ENCODE data around the gene MRTFB. TPM values are rescaled to one million over a fixed set of nuclear protein-coding genes. Genes with fewer than 3 reads are reported as not detected.

MRTFB gene
- total and polyA plus RNA-seq, 2 donors (not counting 3 experiments of a cell fraction or from before 2014, with no cell fraction given) = 19.6 to 49.5 TPM

GRCh38 chr16:14199199-14199598 is 128.1 kb downstream of the MRTFB start:
- peaks cover 18% of the 10 kb centered on the region for H3K4me1 ChIP-seq (ENCODE audit: control insufficient read depth, extremely low read depth, insufficient read depth, low read length)
- H3K4me2 ChIP-seq (ENCODE audit: insufficient read depth, low read length) = no peak overlapping the region
- dilution Hi-C loops (cut with MboI; ENCODE audit: extremely low pct_ligation_motif_present, low sequenced_read_pairs) (no loop called here), intact Hi-C loops (cut with micrococcal nuclease) (loop anchor here (5.0 kb wide), 1 partner anchor 242 kb away; no protein-coding TSS in a partner anchor)
- H3K4me3 ChIP-seq (replicated peaks in 1 of 3; ENCODE audit: insufficient read depth in 1 of 3, low read depth in 1 of 3, low read length in 3 of 3) = no peak overlapping the region
- no TSS peak for BruUV-seq (replicated peaks)
- H3K27ac ChIP-seq (ENCODE audit: insufficient read depth, low read depth, low read length) = no peak overlapping the region
- no peak overlapping the region for H3K9ac ChIP-seq (replicated peaks; ENCODE audit: extremely low read depth, insufficient read depth, low read length)
- no peaks in the 10 kb centered on the region for H3K79me2 ChIP-seq (ENCODE audit: control insufficient read depth, insufficient read depth, low read length)
- CTCF ChIA-PET = interaction anchor here (6.3 kb wide), 1 partner anchor 12 kb away, joined by 30 read pairs; no protein-coding TSS in a partner anchor
- no peaks in the 10 kb centered on the region for H3K9me1 ChIP-seq (replicated peaks; ENCODE audit: control insufficient read depth, extremely low read depth, insufficient read depth, low read length)
- no peaks in the 10 kb centered on the region for H3K27me3 ChIP-seq (ENCODE audit: control insufficient read depth in 2 of 2, insufficient read depth in 2 of 2, low read length in 2 of 2)
- H4K20me1 ChIP-seq (replicated peaks; ENCODE audit: control insufficient read depth, extremely low read depth, insufficient read depth, low read length) = no peaks in the 10 kb centered on the region
- POLR2A ChIA-PET = no interaction called here
- H3K36me3 ChIP-seq (ENCODE audit: control insufficient read depth in 2 of 2, extremely low read depth in 1 of 2, insufficient read depth in 2 of 2, low read length in 2 of 2) = no peaks in the 10 kb centered on the region
- H3K9me3 ChIP-seq (replicated peaks; ENCODE audit: control insufficient read depth, insufficient read depth, low read length) = no peaks in the 10 kb centered on the region
- TF ChIP-seq JUN (IDR thresholded peaks at IDR 0.05; ENCODE audit: borderline replicate concordance, insufficient read depth, insufficient read length, low read depth) = no peak
- TF ChIP-seq MYC (IDR thresholded peaks at IDR 0.05; ENCODE audit: low read depth, low read length) = no peak
- H2AFZ ChIP-seq (ENCODE audit: low read depth, low read length) = no peak overlapping the region
- FAIRE-seq (no peak), DNase-seq (ENCODE audit: low read depth, low spot score) (no peak)

DNA sequence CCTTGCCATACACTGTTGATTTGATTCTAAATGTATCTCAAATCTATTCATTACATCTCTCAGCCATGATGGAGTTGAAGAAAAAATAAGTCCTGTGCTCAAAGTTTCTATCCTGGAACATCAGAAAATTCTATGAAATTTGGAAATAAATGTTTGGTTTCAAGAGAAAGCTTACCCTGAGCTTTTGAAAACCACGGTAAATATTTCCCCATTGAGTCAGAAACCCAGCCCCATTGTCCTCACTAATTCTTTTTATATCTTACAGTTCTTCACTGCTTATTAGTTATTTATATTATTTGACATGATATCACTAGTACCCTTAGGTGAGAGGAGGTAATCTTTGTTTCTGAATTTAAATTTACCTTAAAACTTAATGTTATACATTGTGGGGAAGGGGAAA is 128.5 kb downstream of the MRTFB start:
- Histone ChIP-seq H4K20me1 (replicated peaks; ENCODE audit: control insufficient read depth, extremely low read depth, insufficient read depth, low read length) (no peaks in the 10 kb centered on the region), H3K9ac (replicated peaks; ENCODE audit: extremely low read depth, insufficient read depth, low read length) (no peak overlapping the region), H3K79me2 (ENCODE audit: control insufficient read depth, insufficient read depth, low read length) (no peaks in the 10 kb centered on the region), H3K36me3 (ENCODE audit: control insufficient read depth in 2 of 2, extremely low read depth in 1 of 2, insufficient read depth in 2 of 2, low read length in 2 of 2) (no peaks in the 10 kb centered on the region), H2AFZ (ENCODE audit: low read depth, low read length) (no peak overlapping the region), H3K4me2 (ENCODE audit: insufficient read depth, low read length) (no peak overlapping the region), H3K9me1 (replicated peaks; ENCODE audit: control insufficient read depth, extremely low read depth, insufficient read depth, low read length) (no peaks in the 10 kb centered on the region), H3K4me3 (replicated peaks in 1 of 3; ENCODE audit: insufficient read depth in 1 of 3, low read depth in 1 of 3, low read length in 3 of 3) (no peak overlapping the region), H3K27me3 (ENCODE audit: control insufficient read depth in 2 of 2, insufficient read depth in 2 of 2, low read length in 2 of 2) (no peaks in the 10 kb centered on the region), H3K9me3 (replicated peaks; ENCODE audit: control insufficient read depth, insufficient read depth, low read length) (no peaks in the 10 kb centered on the region), H3K27ac (ENCODE audit: insufficient read depth, low read depth, low read length) (no peak overlapping the region), H3K4me1 (ENCODE audit: control insufficient read depth, extremely low read depth, insufficient read depth, low read length) (peaks cover 18% of the 10 kb centered on the region)
- no peak for TF ChIP-seq POLR2A (IDR thresholded peaks at IDR 0.05; ENCODE audit: low read depth, low read length)
- no peak for TF ChIP-seq JUN (IDR thresholded peaks at IDR 0.05; ENCODE audit: borderline replicate concordance, insufficient read depth, insufficient read length, low read depth)
- no peak for TF ChIP-seq MYC (IDR thresholded peaks at IDR 0.05; ENCODE audit: low read depth, low read length)
- TF ChIP-seq, protein P1, sequence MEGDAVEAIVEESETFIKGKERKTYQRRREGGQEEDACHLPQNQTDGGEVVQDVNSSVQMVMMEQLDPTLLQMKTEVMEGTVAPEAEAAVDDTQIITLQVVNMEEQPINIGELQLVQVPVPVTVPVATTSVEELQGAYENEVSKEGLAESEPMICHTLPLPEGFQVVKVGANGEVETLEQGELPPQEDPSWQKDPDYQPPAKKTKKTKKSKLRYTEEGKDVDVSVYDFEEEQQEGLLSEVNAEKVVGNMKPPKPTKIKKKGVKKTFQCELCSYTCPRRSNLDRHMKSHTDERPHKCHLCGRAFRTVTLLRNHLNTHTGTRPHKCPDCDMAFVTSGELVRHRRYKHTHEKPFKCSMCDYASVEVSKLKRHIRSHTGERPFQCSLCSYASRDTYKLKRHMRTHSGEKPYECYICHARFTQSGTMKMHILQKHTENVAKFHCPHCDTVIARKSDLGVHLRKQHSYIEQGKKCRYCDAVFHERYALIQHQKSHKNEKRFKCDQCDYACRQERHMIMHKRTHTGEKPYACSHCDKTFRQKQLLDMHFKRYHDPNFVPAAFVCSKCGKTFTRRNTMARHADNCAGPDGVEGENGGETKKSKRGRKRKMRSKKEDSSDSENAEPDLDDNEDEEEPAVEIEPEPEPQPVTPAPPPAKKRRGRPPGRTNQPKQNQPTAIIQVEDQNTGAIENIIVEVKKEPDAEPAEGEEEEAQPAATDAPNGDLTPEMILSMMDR (IDR thresholded peaks at IDR 0.05; ENCODE audit: extremely low read depth in 1 of 2, insufficient read depth in 1 of 2, low read depth in 1 of 2, low read length in 2 of 2) = no peak
- TF ChIP-seq EZH2 (IDR thresholded peaks at IDR 0.05; ENCODE audit: borderline replicate concordance, low read depth, low read length, severe bottlenecking) = no peak
- no peak for TF ChIP-seq MAX (IDR thresholded peaks at IDR 0.05; ENCODE audit: insufficient read depth, insufficient read length)
- TF ChIP-seq POLR2AphosphoS5 (IDR thresholded peaks at IDR 0.05; ENCODE audit: insufficient read depth, low read depth, low read length) = no peak
- no peak for TF ChIP-seq GATA2 (IDR thresholded peaks at IDR 0.05; ENCODE audit: insufficient read depth, insufficient read length, low read depth, low read length)
- ChIA-PET CTCF (interaction anchor here (6.3 kb wide), 1 partner anchor 13 kb away, joined by 30 read pairs; no protein-coding TSS in a partner anchor), POLR2A (no interaction called here)
- dilution Hi-C loops (cut with MboI; ENCODE audit: extremely low pct_ligation_motif_present, low sequenced_read_pairs) = no loop called here
- no peak for DNase-seq (ENCODE audit: low read depth, low spot score)
- no TSS peak for BruUV-seq (replicated peaks)
- no peak for FAIRE-seq
- intact Hi-C loops (cut with micrococcal nuclease) = loop anchor here (5.0 kb wide), 1 partner anchor 242 kb away; no protein-coding TSS in a partner anchor

Measured in endothelial cell of umbilical vein (primary cell).